Activated CD4-positive, alpha-beta T cell treated with anti-CD3 and anti-CD28 coated beads, Interleukin-2, amount 10 ng/mL, durations not matched to agents 24 days and 14 days (primary cell): ENCODE results near the gene MKRN3. TPM values are rescaled to one million over a fixed set of nuclear protein-coding genes. Genes with fewer than 3 reads are reported as not detected.

Experiments used
- DNase-seq: peaks from one replicate; pipeline ENCODE4 v3.0.0; 2022
- H3K27ac Mint-ChIP-seq: one replicate; pipeline ENCODE4 v1.8.0; 2022; ENCODE audit warnings: mild to moderate bottlenecking, mixed read lengths
- H3K27me3 Mint-ChIP-seq: one replicate; pipeline ENCODE4 v1.8.0; 2022; ENCODE audit warnings: mixed read lengths
- H3K36me3 Mint-ChIP-seq: one replicate; pipeline ENCODE4 v1.8.0; 2022; ENCODE audit warnings: low read depth, mild to moderate bottlenecking, mixed read lengths
- H3K4me1 Mint-ChIP-seq: one replicate; pipeline ENCODE4 v1.8.0; 2021; ENCODE audit warnings: mixed read lengths
- H3K4me3 Mint-ChIP-seq: one replicate; pipeline ENCODE4 v1.8.0; 2022; ENCODE audit warnings: mild to moderate bottlenecking, moderate library complexity, mixed read lengths
- H3K9me3 Mint-ChIP-seq: one replicate; pipeline ENCODE4 v1.8.0; 2021; ENCODE audit warnings: mixed read lengths
- intact Hi-C: fragments of 100-400 bp; cut with micrococcal nuclease; formaldehyde crosslinking; loops from one replicate; pipeline ENCODE4 v1.15.1; 2023
- total RNA-seq: library from RNA; stranded (reverse); gene quantifications from 2 replicates; pipeline ENCODE4 v1.2.3, GENCODE V29; 2022

Gene MKRN3
- total RNA-seq, 1 donor from 2014 or later = 1.5 TPM

GRCh38 chr15:23599053-23599452 is 33.6 kb downstream of the MKRN3 start:
- intact Hi-C loops = no loop called here
- Mint-ChIP-seq H3K27ac (no peak overlapping the region), H3K27me3 (no peaks in the 10 kb centered on the region), H3K9me3 (peaks cover 5% of the 10 kb centered on the region), H3K4me1 (no peaks in the 10 kb centered on the region), H3K4me3 (no peak overlapping the region), H3K36me3 (no peaks in the 10 kb centered on the region)
- no peak for DNase-seq

- Mint-ChIP-seq H3K4me3 (no peak overlapping the region), H3K9me3 (peaks cover 5% of the 10 kb centered on the region), H3K27ac (no peak overlapping the region), H3K27me3 (no peaks in the 10 kb centered on the region), H3K4me1 (no peaks in the 10 kb centered on the region), H3K36me3 (no peaks in the 10 kb centered on the region)
- no peak for DNase-seq
- intact Hi-C loops = no loop called here
These were observed 36.6 kb downstream of the MKRN3 start for GRCh38 chr15:23602124-23602523.

DNA sequence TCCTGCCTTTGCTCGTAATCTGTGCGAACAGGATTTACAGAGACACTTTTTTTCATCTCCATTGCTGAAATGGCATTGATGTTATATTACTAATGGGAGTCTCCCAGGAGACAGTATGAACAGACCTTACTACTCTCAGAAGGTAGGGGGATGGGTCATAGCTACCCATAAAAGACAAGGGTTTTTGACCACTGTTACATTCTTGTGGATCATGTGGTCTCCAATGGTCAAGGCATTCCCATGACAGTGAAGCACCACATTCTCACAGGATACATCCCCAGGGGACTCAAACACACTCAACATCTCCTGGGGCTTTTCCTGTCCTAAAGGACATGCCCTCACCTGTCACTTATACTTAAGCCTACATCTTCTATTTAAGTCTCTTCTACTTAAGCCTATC is 40.8 kb downstream of the MKRN3 start:
- Mint-ChIP-seq H3K36me3 (no peaks in the 10 kb centered on the region), H3K4me1 (no peaks in the 10 kb centered on the region), H3K27me3 (no peaks in the 10 kb centered on the region), H3K27ac (no peak overlapping the region), H3K9me3 (peaks cover 8% of the 10 kb centered on the region), H3K4me3 (no peak overlapping the region)
- no peak for DNase-seq
- intact Hi-C loops = no loop called here

DNA sequence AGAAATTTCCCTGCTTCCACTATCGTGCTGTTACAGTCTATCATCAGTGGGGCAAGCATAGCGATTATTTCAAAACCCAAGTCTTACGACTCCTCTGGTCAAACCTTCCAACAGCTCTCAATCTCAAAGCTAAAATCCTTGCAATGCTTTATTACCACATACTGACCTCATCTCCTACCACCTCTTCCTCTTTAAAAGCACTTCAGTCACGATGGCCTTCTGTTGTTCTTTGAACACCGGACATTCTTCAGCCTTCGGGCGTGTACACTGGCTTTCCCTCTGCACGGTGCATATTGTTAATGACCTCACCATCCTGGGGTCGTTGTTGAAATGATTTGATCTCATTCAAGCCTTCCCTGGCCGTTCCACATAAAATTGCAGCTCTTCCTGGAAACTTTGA is 51.1 kb downstream of the MKRN3 start:
- H3K27ac Mint-ChIP-seq = no peak overlapping the region
- H3K36me3 Mint-ChIP-seq = no peaks in the 10 kb centered on the region
- no peak overlapping the region for H3K4me3 Mint-ChIP-seq
- peaks cover 10% of the 10 kb centered on the region for H3K9me3 Mint-ChIP-seq
- H3K4me1 Mint-ChIP-seq = no peaks in the 10 kb centered on the region
- no peaks in the 10 kb centered on the region for H3K27me3 Mint-ChIP-seq
- no peak for DNase-seq
- intact Hi-C loops = no loop called here

Other genes with a start within 250 kb of the MKRN3 start
- gene GOLGA6L26, start 231.5 kb upstream of the MKRN3 start, total RNA-seq = not detected in 2 replicates
- gene GOLGA8S, start 210.9 kb upstream of the MKRN3 start, total RNA-seq = 0.07 TPM in 2 replicates
- gene GOLGA6L2, start 118.4 kb upstream of the MKRN3 start, total RNA-seq = not detected in 2 replicates
- not detected in 2 replicates for gene MAGEL2, start 82.2 kb downstream of the MKRN3 start, total RNA-seq
- gene NDN, start 121.6 kb downstream of the MKRN3 start, total RNA-seq = 3.1 and 3.6 TPM in 2 replicates